Tibial nerve (tissue), 4 donors: ENCODE results near the gene FOXD1. TPM values are rescaled to one million over a fixed set of nuclear protein-coding genes. Genes with fewer than 3 reads are reported as not detected.
"Not testable (repeated sequence)": the region's sequence is repeated elsewhere in the genome, so short reads cannot be mapped to it uniquely, and the experiment has no call there.

Experiments used
- DNase-seq, 2 donors: peaks; one replicate each; pipeline ENCODE4 v3.0.0-alpha.2; 2019; ENCODE audit warnings: low spot score in 2 of 2
- H3K27ac ChIP-seq, 4 donors: fragments of 200-600 bp; sonication (generic) in 3 of 4; one replicate each; pipeline ENCODE4 v1.5.1; 2017 to 2019; ENCODE audit warnings: mild to moderate bottlenecking in 1 of 4
- H3K27me3 ChIP-seq, 2 donors: fragments of 200-600 bp; sonication (generic) in 1 of 2; one replicate each; pipeline versions ENCODE4 v1.5.1 to v1.6.0; 2017 to 2019
- H3K36me3 ChIP-seq, 3 donors: fragments of 200-600 bp; sonication (generic); one replicate each; pipeline ENCODE4 v1.5.1; 2018 to 2019
- H3K4me1 ChIP-seq, 4 donors: fragments of 200-600 bp; sonication (generic) in 3 of 4; one replicate each; pipeline ENCODE4 v1.5.1; 2017 to 2019
- H3K4me3 ChIP-seq, 4 donors: fragments of 200-600 bp; sonication (generic) in 3 of 4; one replicate each; pipeline ENCODE4 v1.5.1; 2017 to 2019; ENCODE audit warnings: mild to moderate bottlenecking in 1 of 4, moderate library complexity in 1 of 4
- H3K9me3 ChIP-seq, 4 donors: fragments of 200-600 bp; sonication (generic) in 3 of 4; one replicate each; pipeline ENCODE4 v1.5.1; 2017 to 2019
- CTCF ChIP-seq, 5 experiments: fragments of 200-600 bp in 3 of 5; fragments of 450-650 bp in 2 of 5; sonication (generic) in 3 of 5; IDR thresholded peaks; one replicate each; pipeline ENCODE4 v1.5.1; 2016 to 2019; ENCODE audit warnings: antibody characterized with exemption in 5 of 5, mild to moderate bottlenecking in 3 of 5, moderate library complexity in 2 of 5
- EP300 ChIP-seq, 2 donors: sonication (generic); formaldehyde crosslinking; IDR thresholded peaks; one replicate each; pipeline ENCODE4 v1.6.1; 2017; ENCODE audit warnings: antibody characterized with exemption in 2 of 2, mild to moderate bottlenecking in 1 of 2
- POLR2A ChIP-seq, 2 donors: fragments of 450-650 bp; IDR thresholded peaks; one replicate each; pipeline ENCODE4 v1.6.1; 2017; ENCODE audit warnings: antibody characterized with exemption in 2 of 2, mild to moderate bottlenecking in 2 of 2, moderate library complexity in 2 of 2
- WGBS, 2 donors: methylation state at CpG; one replicate each; pipeline ENCODE4 v1.1.5; 2018; 5-methylcytosine and 5-hydroxymethylcytosine counted together
- total RNA-seq, 4 donors: library from RNA; depleted of rRNA; stranded (reverse); fragments of >200 nt; gene quantifications; one replicate each; pipeline ENCODE4 v1.1.0, GENCODE V29; 2016

FOXD1 gene
- total RNA-seq, 4 donors from 2014 or later: 33.9 to 79.3 (median 58.3) TPM

GRCh38 chr5:73480500-73480899 lies 31.9 kb upstream of the FOXD1 start:
- H3K27me3 ChIP-seq: no peaks in the 10 kb centered on the region
- no peaks in the 10 kb centered on the region for H3K36me3 ChIP-seq
- no peaks in the 10 kb centered on the region for H3K4me1 ChIP-seq
- no peak for TF ChIP-seq EP300 (IDR thresholded peaks at IDR 0.05)
- no peak for TF ChIP-seq CTCF (IDR thresholded peaks at IDR 0.05)
- no peak for TF ChIP-seq POLR2A (IDR thresholded peaks at IDR 0.05)
- H3K9me3 ChIP-seq: no peaks in the 10 kb centered on the region
- no peak overlapping the region for H3K4me3 ChIP-seq
- no peak overlapping the region for H3K27ac ChIP-seq
- no peak for DNase-seq
- WGBS, 2 donors: 86% methylated on average over 1 of the region's 1 CpG

GRCh38 chr5:73472116-73472515 lies 23.5 kb upstream of the FOXD1 start:
- WGBS, 2 donors: 54 to 57% methylated on average over 3 of the region's 3 CpGs
- Histone ChIP-seq H3K36me3 (no peaks in the 10 kb centered on the region), H3K9me3 (no peaks in the 10 kb centered on the region), H3K4me3 (no peak overlapping the region), H3K4me1 (no peaks in the 10 kb centered on the region), H3K27ac (no peak overlapping the region), H3K27me3 (no peaks in the 10 kb centered on the region)
- TF ChIP-seq EP300 (IDR thresholded peaks at IDR 0.05) (no peak), POLR2A (IDR thresholded peaks at IDR 0.05) (no peak), CTCF (IDR thresholded peaks at IDR 0.05) (no peak)
- DNase-seq: no peak

GRCh38 chr5:73471654-73472053 lies 23.1 kb upstream of the FOXD1 start:
- H3K36me3 ChIP-seq: no peaks in the 10 kb centered on the region
- no peak overlapping the region for H3K27ac ChIP-seq
- no peaks in the 10 kb centered on the region for H3K27me3 ChIP-seq
- no peaks in the 10 kb centered on the region for H3K4me1 ChIP-seq
- H3K4me3 ChIP-seq: no peak overlapping the region
- no peaks in the 10 kb centered on the region for H3K9me3 ChIP-seq
- no peak for DNase-seq
- no peak for TF ChIP-seq POLR2A (IDR thresholded peaks at IDR 0.05)
- TF ChIP-seq CTCF (IDR thresholded peaks at IDR 0.05): no peak
- no peak for TF ChIP-seq EP300 (IDR thresholded peaks at IDR 0.05)

- DNase-seq: no peak
- TF ChIP-seq CTCF (IDR thresholded peaks at IDR 0.05) (no peak), POLR2A (IDR thresholded peaks at IDR 0.05) (no peak), EP300 (IDR thresholded peaks at IDR 0.05) (no peak)
- 95 to 96% methylated on average over 8 of the region's 8 CpGs for WGBS, 2 donors
- H3K4me1 ChIP-seq: no peaks in the 10 kb centered on the region
- H3K27ac ChIP-seq: no peak overlapping the region
- no peak overlapping the region for H3K4me3 ChIP-seq
- no peaks in the 10 kb centered on the region for H3K36me3 ChIP-seq
- H3K9me3 ChIP-seq: no peaks in the 10 kb centered on the region
- H3K27me3 ChIP-seq: no peaks in the 10 kb centered on the region
Measured at GRCh38 chr5:73469878-73470277, 21.3 kb upstream of the FOXD1 start.

DNA sequence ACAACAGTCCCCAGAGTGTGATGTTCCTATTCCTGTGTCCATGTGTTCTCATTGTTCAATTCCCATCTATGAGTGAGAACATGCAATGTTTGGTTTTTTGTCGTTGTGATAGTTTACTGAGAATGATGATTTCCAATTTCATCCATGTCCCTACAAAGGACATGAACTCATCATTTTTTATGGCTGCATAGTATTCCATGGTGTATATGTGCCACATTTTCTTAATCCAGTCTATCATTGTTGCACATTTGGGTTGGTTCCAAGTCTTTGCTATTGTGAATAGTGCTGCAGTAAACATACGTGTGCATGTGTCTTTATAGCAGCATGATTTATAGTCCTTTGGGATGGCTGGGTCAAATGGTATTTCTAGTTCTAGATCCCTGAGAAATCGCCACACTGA lies 20.1 kb upstream of the FOXD1 start:
- H3K27me3 ChIP-seq, H3K4me1 ChIP-seq, H3K9me3 ChIP-seq, DNase-seq, H3K27ac ChIP-seq, H3K4me3 ChIP-seq, H3K36me3 ChIP-seq: not testable (repeated sequence)
- WGBS, 2 donors: 82 to 84% methylated on average over 3 of the region's 3 CpGs
